ENCODE data around the gene SLC22A3. TPM values are rescaled to one million over a fixed set of nuclear protein-coding genes. Genes with fewer than 3 reads are reported as not detected.
"Not testable (repeated sequence)": the region's sequence is repeated elsewhere in the genome, so short reads cannot be mapped to it uniquely, and the experiment has no call there.

The SLC22A3 gene
- total RNA-seq, 4 donors from 2014 or later = 6.7 to 14.3 (median 13.2) TPM

DNA sequence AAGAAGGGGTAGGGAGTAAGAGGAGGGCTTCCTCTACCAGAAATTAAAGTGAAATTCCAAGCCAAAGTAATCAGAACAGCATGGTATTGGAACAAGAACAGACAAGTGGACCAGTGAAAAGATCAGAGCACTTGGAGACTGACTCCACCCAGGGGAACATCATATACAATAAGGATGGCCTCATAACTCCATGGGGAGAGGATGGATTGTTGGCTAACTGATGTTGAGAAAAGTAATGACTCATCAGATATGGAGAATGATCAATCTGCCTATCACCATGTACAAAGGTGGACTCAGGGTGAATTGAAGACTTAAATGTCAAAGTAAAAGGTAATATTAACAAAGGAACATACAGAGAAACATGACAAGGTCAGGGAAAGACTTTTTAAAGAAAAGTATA lies 12.8 kb downstream of the SLC22A3 start:
- ATAC-seq (ENCODE audit: low FRiP score) = no peak
- TF ChIP-seq, protein P1, sequence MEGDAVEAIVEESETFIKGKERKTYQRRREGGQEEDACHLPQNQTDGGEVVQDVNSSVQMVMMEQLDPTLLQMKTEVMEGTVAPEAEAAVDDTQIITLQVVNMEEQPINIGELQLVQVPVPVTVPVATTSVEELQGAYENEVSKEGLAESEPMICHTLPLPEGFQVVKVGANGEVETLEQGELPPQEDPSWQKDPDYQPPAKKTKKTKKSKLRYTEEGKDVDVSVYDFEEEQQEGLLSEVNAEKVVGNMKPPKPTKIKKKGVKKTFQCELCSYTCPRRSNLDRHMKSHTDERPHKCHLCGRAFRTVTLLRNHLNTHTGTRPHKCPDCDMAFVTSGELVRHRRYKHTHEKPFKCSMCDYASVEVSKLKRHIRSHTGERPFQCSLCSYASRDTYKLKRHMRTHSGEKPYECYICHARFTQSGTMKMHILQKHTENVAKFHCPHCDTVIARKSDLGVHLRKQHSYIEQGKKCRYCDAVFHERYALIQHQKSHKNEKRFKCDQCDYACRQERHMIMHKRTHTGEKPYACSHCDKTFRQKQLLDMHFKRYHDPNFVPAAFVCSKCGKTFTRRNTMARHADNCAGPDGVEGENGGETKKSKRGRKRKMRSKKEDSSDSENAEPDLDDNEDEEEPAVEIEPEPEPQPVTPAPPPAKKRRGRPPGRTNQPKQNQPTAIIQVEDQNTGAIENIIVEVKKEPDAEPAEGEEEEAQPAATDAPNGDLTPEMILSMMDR (IDR thresholded peaks at IDR 0.05) = no peak

DNA sequence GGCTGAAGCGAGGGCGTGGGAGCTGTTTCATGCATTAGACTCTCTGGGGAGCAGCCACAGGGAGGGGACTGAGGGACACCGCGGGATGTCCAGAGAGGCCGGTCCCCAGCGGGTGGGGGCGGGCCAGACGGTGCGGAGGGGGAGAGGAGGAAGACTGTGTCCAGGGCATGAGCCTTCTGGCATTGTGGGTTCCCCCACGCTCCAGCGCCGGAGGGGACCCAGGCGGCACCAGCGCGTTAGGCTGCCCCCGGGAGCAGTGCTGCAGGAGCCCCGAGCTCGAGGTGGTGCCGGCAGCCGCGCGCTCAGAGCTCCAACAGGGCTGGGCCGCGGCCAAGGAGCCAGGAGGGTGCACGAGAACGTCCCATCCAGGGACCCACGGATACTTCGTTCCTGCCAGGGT lies 14.4 kb downstream of the SLC22A3 start:
- TF ChIP-seq, protein P1 (IDR thresholded peaks at IDR 0.05) = no peak
- DNase-seq (ENCODE audit: low spot score) (no peak), ATAC-seq (ENCODE audit: low FRiP score) (no peak)

More for the DNA sequence above, 12.8 kb downstream of the SLC22A3 start:
- DNase-seq (ENCODE audit: low spot score) = no peak

DNA sequence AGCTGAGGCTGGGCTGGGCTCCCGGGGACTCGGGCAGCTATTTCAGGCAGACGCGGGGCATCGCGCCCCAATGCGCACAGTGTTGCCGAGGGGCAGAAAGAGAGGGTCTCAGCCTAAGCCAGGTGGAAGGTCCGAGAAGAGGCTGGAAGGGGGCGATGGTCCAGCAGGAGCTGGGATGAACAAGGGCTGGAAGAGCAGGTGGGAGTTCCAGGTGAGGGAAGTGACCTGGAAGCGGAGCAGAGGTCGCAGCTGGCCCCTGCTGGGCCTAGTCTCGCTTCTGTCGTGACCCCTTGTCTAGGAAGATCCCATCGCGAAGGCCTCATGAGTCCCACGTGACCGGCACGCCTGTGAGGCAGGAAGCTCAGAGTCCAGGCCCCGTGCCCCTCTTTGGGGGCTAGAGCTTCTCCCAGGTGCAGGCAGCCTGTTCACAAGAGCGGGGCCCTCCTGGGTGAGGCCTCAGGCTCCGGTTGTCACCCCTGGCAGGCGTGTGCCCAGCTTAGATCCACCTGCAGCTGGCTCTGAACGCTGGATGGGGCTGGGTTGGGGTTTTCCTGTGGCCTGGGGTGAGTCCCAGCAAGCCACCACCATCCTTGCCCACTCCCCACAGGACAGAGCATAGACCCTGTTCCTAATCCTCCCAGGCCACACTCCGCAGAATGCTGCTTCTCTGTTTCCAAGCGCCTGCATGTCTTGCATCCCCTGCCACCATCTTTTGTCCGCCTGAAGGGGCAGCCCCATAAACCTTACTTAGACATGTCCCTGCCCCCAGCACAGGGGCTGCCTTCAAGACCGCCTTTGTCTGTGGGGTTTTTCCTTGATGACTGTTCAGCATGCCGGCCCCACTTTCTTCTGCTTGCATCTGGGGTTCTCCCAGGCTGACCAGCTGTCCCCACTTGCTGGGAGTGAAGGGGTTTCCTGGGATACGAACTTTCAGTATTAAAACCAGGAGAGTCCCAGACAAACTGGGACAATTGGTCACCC lies 15.1 kb downstream of the SLC22A3 start:
- DNase-seq (ENCODE audit: low spot score) = no peak
- ATAC-seq (ENCODE audit: low FRiP score) = no peak
- TF ChIP-seq, protein P1 (IDR thresholded peaks at IDR 0.05) = no peak

DNA sequence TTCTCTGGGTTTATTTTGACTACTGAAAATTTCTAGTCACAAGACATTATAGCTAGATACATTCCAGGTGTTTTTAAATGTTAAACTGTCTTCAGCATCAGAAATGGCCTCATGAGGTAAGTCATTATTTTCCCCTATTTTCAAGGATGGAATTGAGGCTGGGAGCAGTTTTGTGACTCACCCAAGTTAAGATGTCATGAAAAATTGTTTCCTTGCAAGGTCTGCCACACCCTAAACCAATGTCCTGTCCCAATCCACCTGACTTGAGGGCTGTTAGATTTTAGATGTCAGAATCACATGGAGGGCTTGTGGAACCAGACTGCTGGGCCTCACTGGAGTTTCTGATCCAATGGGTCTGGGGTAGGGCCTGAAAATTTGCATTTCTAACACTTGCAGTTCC lies 16.9 kb downstream of the SLC22A3 start:
- no peak for DNase-seq (ENCODE audit: low spot score)
- TF ChIP-seq, protein P1 (IDR thresholded peaks at IDR 0.05) = no peak
- ATAC-seq (ENCODE audit: low FRiP score) = no peak

DNA sequence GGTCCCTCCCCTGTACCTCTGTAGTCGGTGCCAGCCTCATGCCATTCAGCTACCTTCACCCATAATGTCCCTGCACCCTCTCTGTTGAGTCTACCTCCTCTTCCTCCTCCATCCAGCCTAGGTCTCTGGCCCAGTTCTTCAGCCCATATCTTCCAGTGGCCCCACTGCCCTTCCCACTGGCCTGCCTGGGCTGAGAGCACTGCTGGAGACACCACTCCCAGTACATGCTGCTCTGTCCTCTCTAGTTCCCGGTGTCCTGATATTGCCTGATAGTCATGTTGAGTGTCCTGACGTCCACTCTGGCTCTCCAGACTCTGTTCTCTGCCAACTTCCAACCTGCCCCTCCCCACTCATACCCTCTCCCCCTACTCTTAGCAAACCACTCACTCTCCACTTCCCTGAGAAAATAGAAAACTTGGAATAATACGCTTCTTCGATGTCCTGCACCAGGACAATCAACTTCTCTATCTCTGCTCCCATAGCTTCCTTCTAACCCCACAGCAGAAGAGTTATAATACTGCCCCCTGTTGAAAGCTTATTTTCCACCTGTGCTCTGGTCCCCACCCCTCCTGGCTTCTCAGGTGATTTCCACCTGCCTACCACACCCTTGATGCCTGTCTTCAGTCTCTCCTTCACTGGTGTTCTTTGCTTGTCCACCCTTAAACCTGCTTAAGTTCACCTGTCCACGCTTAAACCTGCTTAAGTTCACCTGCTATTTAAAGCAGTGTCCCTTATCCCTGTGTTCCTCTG lies 19.8 kb downstream of the SLC22A3 start:
- TF ChIP-seq, protein P1 (IDR thresholded peaks at IDR 0.05) = no peak
- no peak for DNase-seq (ENCODE audit: low spot score)
- no peak for ATAC-seq (ENCODE audit: low FRiP score)

DNA sequence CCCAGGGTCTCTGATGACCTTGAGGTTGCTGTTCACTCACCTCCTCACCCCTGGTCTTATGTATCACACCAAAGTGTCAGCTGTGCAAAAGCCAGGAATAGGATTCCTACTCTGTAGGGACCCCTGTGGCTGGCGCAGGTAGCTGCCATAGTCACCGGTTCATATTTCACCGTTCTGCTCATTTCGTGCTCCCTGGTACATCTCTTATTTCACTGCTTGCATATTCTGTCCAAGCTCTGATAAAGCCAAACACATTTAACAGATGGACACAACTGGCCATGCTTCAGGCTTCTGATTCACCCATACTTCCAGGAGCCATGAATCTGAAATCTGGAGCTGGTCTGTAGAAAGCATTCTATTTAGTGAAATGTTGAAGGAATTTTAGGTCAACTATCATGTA lies 20.5 kb downstream of the SLC22A3 start:
- DNase-seq (ENCODE audit: low spot score) (no peak), ATAC-seq (ENCODE audit: low FRiP score) (no peak)
- TF ChIP-seq, protein P1 (IDR thresholded peaks at IDR 0.05) = no peak

DNA sequence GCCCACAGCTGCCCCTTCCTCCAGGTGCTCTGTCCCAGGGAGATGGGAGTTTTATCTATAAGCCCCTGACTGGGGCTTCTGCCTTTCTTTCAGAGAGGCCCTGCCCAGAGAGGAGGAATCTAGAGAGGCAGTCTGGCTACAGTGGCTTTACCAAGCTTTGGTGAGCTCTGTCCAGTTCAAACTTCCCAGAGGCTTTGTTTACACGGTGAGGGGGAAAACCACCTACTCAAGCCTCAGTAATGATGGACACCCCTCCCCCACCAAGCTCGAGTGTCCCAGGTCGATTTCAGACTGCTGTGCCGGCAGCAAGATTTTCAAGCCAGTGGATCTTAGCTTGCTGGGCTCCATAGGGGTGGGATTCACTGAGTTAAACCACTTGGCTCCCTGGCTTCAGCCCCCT lies 25.4 kb downstream of the SLC22A3 start:
- DNase-seq (ENCODE audit: low spot score) = not testable (repeated sequence)

More for the DNA sequence above, 25.4 kb downstream of the SLC22A3 start:
- not testable (repeated sequence) for ATAC-seq (ENCODE audit: low FRiP score)
